ENCODE measurements around the gene NME9. TPM values are rescaled to one million over a fixed set of nuclear protein-coding genes. Genes with fewer than 3 reads are reported as not detected.

Gene NME9
- total RNA-seq, 1 experiment from 2014 or later = not detected

DNA sequence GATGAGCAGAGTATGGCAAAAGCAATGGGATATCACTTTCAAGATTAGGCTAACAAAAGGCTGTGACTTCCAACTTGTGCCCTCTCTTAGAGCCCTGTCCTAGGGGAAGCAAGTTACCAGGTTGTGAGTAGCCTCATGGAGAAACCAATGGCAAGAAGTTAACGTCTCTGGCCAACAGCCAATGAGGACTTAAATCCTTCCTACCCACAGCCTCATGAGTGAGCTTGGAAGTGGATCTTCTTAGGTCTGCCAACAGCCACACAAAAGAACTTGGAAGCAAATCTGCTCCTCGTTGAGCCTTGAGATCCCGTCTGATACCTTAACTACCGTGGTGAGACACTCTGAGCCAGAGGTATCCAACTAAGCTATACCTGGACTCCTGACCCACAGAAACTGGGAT lies 5.7 kb downstream of the NME9 start:
- Histone ChIP-seq H3K18ac (ENCODE audit: insufficient read length, low read depth, low read length) (no peak overlapping the region), H2BK15ac (ENCODE audit: low read depth, low read length) (no peak overlapping the region), H3K9ac (ENCODE audit: extremely low read depth, insufficient read length, low read length) (no peak overlapping the region), H2BK5ac (ENCODE audit: insufficient read length, low read length) (no peak overlapping the region), H3K79me2 (ENCODE audit: insufficient read depth, low read length) (no peaks in the 10 kb centered on the region), H4K20me1 (ENCODE audit: control insufficient read depth, insufficient read depth, insufficient read length) (no peaks in the 10 kb centered on the region), H2AK5ac (ENCODE audit: insufficient read length, low read length) (no peak overlapping the region), H3K27ac (ENCODE audit: insufficient read length, low read depth, low read length) (no peak overlapping the region), H2BK120ac (ENCODE audit: low read depth, low read length, poor library complexity, severe bottlenecking) (no peak overlapping the region), H3K4me2 (ENCODE audit: insufficient read depth, insufficient read length, low read length) (no peak overlapping the region), H3K9me3 (ENCODE audit: control insufficient read depth, low read depth, low read length) (no peaks in the 10 kb centered on the region), H3T11ph (ENCODE audit: low read length) (no peak overlapping the region), H4K91ac (ENCODE audit: insufficient read length, low read depth, low read length) (no peak overlapping the region), H4K5ac (ENCODE audit: insufficient read length, low read depth, low read length) (no peak overlapping the region), H2AFZ (ENCODE audit: low read length) (no peak overlapping the region), H3K4me1 (ENCODE audit: insufficient read depth, low read length) (peaks cover 4% of the 10 kb centered on the region), H3K23me2 (ENCODE audit: insufficient read length, low read depth, low read length, poor library complexity, severe bottlenecking) (peaks cover under 1% of the 10 kb centered on the region), H3K23ac (ENCODE audit: insufficient read length, low read depth, low read length) (no peak overlapping the region), H2BK12ac (ENCODE audit: insufficient read length, low read depth, low read length) (no peak overlapping the region), H3K27me3 (ENCODE audit: insufficient read depth, low read length) (no peaks in the 10 kb centered on the region), H2BK20ac (ENCODE audit: low read depth, low read length, poor library complexity, severe bottlenecking) (no peak overlapping the region), H3K79me1 (ENCODE audit: insufficient read depth, low read depth, low read length, poor library complexity, severe bottlenecking) (no peaks in the 10 kb centered on the region), H3K56ac (ENCODE audit: insufficient read length, low read depth, low read length) (no peak overlapping the region), H4K8ac (replicated peaks; ENCODE audit: insufficient read length, low read depth, low read length) (no peak overlapping the region), H3K4ac (ENCODE audit: low read depth, low read length) (no peak overlapping the region), H3K14ac (ENCODE audit: insufficient read depth, low read length) (no peak overlapping the region)
- DNase-seq = no peak
- Mint-ChIP-seq H3K4me1 (peaks cover 17 to 18% of the 10 kb centered on the region in 2 experiments), H3K36me3 (ENCODE audit: insufficient read depth in 1 of 3, low read depth in 3 of 3) (no peaks in the 10 kb centered on the region), H3K4me3 (no peak overlapping the region), H3K9me3 (no peaks in the 10 kb centered on the region), H3K27ac (no peak overlapping the region), H3K27me3 (ENCODE audit: low read depth) (peaks cover 6% of the 10 kb centered on the region)
- TF ChIP-seq, protein P1, sequence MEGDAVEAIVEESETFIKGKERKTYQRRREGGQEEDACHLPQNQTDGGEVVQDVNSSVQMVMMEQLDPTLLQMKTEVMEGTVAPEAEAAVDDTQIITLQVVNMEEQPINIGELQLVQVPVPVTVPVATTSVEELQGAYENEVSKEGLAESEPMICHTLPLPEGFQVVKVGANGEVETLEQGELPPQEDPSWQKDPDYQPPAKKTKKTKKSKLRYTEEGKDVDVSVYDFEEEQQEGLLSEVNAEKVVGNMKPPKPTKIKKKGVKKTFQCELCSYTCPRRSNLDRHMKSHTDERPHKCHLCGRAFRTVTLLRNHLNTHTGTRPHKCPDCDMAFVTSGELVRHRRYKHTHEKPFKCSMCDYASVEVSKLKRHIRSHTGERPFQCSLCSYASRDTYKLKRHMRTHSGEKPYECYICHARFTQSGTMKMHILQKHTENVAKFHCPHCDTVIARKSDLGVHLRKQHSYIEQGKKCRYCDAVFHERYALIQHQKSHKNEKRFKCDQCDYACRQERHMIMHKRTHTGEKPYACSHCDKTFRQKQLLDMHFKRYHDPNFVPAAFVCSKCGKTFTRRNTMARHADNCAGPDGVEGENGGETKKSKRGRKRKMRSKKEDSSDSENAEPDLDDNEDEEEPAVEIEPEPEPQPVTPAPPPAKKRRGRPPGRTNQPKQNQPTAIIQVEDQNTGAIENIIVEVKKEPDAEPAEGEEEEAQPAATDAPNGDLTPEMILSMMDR (conservative IDR thresholded peaks at IDR 0.05) = no peak
- WGBS (ENCODE audit: extremely low coverage, insufficient read length, low lambda C conversion rate) = no CpG with 5 or more reads among the region's 4 CpGs
